Measurements from ENCODE around the gene GRAMD1A.

The GRAMD1A gene

GRCh38 chr19:35075202-35076025 lies 75.3 kb downstream of the GRAMD1A start:
- no peak for DNase-seq (ENCODE audit: low read depth)

- DNase-seq (ENCODE audit: low read depth): no peak
Observed at GRCh38 chr19:35076026-35076370, 75.9 kb downstream of the GRAMD1A start.
